LNCaP clone FGC (cell line): ENCODE results near the gene TRAK1.

ENCODE experiments used
- DNase-seq: peaks from one replicate; pipeline ENCODE4 v3.0.0-alpha.2; 2011; ENCODE audit warnings: low read depth
- H3K4me3 ChIP-seq: 2 replicates; pipeline ENCODE4 v1.5.1; 2011; ENCODE audit warnings: mild to moderate bottlenecking, low read depth, low read length, control low read depth
- TF ChIP-seq, protein P1 (sequence below): IDR thresholded peaks from 2 replicates; pipeline ENCODE4 v1.5.1; 2012; ENCODE audit warnings: mild to moderate bottlenecking; ENCODE audit not compliant: control insufficient read depth, insufficient read depth; ENCODE audit errors: extremely low read depth

TRAK1 gene

DNA sequence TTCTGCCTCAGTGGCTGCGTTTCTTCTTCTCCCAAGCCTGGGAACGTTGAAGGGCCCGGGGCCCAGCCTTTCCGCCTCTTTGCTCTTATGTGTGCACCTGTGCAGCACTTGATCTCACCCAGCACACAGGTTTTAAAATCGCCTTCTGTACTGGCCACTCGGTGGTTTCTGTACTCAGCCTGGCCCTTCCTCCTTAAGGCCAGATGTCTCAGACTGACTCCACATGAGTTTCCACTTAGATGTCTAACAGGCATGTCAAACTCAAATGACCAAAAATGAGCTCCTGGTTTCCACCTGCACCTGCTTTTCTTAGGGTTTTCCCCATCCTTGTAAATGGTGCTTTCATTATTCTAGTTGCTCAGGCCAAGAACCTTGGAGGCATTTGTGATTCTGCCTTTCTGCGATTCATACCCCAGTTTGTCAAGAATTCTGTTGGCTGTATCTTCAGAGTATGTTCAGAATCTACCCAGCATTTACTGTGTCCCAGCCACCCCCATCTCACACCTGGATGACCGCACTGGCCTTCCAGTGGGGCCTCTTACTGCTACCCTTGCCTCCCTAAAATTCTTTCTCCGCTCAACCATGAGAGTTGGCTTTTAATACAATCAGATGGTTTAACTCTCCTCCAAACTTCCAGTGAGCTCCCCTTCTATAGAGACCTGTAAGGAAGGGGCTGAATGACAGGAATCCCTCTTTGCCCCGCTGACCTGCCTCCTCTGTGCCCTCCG, 2.2 kb upstream of the TRAK1 start:
- no peak for DNase-seq
- TF ChIP-seq, protein P1, sequence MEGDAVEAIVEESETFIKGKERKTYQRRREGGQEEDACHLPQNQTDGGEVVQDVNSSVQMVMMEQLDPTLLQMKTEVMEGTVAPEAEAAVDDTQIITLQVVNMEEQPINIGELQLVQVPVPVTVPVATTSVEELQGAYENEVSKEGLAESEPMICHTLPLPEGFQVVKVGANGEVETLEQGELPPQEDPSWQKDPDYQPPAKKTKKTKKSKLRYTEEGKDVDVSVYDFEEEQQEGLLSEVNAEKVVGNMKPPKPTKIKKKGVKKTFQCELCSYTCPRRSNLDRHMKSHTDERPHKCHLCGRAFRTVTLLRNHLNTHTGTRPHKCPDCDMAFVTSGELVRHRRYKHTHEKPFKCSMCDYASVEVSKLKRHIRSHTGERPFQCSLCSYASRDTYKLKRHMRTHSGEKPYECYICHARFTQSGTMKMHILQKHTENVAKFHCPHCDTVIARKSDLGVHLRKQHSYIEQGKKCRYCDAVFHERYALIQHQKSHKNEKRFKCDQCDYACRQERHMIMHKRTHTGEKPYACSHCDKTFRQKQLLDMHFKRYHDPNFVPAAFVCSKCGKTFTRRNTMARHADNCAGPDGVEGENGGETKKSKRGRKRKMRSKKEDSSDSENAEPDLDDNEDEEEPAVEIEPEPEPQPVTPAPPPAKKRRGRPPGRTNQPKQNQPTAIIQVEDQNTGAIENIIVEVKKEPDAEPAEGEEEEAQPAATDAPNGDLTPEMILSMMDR, result no peak

DNA sequence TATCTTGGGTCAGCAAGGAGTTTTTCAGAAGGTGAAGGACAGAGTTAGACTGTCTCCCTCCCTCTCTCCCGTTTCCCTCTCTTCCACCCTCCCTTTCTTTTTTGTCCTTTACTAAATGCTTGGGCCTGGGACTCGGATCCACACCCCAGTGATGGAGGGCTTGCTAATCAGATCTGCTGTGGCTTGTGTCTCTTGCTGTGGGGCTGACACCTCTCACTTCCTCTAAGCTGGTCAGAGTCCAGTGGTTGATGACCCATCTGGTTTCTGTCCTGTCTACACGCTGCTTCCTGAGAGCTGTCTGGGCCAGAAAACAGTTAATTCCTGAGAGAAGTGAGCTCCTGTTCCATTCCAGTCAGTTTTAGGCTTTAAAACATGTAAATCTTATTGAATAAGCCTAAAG, 849 bp downstream of the TRAK1 start:
- TF ChIP-seq, protein P1, result no peak
- H3K4me3 ChIP-seq, result no peak overlapping the region
- no peak for DNase-seq

More for the DNA sequence above, 2.2 kb upstream of the TRAK1 start:
- no peak overlapping the region for H3K4me3 ChIP-seq

DNA sequence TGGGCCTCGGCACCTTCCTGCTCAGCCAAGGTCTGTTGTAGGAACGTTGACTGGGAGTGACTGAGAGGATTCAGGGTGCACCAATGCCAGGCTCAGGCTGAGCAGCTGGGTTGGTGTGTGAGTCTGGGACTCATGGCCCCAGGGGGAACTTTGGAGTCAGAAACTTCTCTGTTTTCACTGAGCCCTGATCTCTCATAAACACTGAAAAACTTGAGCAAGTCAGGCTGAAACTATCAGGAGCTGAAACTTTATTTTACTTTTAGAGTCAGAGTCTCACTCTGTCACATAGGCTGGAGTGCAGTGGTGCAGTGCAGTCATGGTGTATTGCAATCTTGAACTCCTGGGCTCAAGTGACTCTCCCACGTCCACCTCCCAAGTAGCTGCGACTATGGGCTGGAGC, 3.0 kb downstream of the TRAK1 start:
- no peak for DNase-seq
- H3K4me3 ChIP-seq, result no peak overlapping the region

DNA sequence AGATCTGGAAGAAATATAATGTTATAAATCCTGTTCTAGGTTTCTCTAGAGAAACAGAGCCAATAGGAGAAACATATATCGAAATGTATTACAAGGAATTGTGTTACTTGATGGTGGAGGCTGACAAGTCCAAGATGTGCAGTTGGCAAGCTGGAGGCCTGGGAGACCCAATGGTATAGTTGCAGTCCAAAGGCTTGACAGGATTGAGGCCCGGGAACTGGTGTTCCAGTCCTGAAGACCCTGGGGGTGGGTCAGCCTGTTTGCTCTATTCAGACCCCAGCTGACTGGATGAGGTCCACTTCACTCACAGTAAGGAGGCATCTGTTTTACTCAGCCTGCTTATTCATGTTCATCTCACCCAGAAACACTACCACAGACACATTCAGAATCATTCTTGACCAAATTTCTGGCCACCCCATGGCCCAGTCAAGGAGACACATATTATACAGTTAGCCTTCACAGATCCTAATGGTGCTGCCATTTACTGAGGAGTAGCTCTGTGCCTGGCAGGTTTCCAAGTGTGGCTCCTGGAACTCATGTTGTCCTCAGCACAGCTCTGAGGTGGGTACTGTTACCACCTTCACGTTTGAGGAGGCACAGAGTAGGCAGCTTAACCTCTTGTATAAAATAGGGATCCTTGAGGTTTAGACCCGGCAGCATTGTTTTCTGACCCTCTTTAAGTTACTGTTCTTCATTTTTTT, 3.7 kb downstream of the TRAK1 start:
- TF ChIP-seq, protein P1, result no peak
- DNase-seq, result no peak
- H3K4me3 ChIP-seq, result no peak overlapping the region

More for the DNA sequence above, 3.0 kb downstream of the TRAK1 start:
- TF ChIP-seq, protein P1, result no peak

DNA sequence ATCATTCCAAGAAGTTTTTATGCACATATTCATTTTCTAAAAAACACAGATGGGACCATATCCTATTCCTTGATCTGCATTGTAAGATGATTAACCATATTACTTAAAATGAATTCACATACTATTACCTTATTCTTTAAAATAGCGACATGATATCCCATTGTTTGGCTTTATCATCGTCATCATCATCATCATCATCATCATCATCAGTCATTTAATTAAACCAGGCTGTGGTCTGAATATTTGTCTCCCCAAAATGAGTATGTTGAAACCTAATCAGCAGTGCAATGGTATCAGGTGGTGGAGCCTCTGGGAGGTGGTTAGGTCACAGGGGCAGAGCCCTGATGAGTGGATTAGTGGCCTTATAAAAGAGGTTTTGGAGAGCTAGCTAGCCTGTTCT, 4.4 kb downstream of the TRAK1 start:
- TF ChIP-seq, protein P1, result no peak
- no peak overlapping the region for H3K4me3 ChIP-seq
- DNase-seq, result no peak

DNA sequence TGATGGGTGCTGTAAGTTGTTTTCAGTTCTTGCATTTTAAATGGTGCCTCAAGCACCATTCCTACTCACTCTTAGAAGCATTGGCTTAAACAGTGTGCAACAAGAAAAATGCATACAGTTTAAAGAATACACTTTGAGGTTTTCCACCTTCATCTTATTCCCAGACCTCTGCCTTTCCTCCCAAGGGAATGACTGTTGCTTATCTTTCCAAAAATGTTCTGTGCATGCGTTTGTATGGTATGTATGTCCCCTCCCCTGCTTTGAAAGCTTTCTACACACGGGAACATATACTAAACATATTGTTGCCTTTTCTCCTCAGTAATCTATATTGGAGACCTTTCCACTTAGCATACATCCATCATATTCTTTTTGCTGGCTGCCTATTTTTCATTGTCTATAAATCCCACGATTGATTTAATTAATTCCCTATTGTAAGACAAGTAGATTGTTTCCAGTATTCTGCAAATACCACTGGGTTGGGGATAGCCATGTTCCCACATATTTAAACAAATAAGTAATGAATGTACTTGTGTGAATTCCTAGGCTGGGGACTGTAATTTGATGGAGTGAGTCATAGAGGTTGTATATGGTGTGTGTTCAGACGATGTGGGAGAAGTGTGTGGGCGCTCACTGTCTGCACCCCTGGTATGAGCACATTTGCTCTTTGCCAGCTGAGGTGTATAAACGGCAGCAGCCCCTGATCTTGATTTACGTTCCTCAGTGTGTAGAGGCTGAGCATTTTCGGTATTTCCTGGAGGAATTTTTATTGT, 5.8 kb downstream of the TRAK1 start:
- DNase-seq, result no peak

More for the DNA sequence above, 5.8 kb downstream of the TRAK1 start:
- H3K4me3 ChIP-seq, result no peak overlapping the region
- TF ChIP-seq, protein P1, result no peak
